Suprapubic skin (tissue), 4 donors: ENCODE measurements around the gene TFAP2D. TPM values are rescaled to one million over a fixed set of nuclear protein-coding genes. Genes with fewer than 3 reads are reported as not detected.

Experiments
- DNase-seq, 2 donors: peaks; one replicate each; pipeline ENCODE4 v3.0.0-alpha.2; 2019; ENCODE audit warnings: low spot score in 2 of 2
- H3K27ac ChIP-seq: fragments of 200-600 bp; sonication (generic); one replicate; pipeline ENCODE4 v1.5.1; 2019
- H3K27me3 ChIP-seq: fragments of 200-600 bp; sonication (generic); one replicate; pipeline ENCODE4 v1.5.1; 2019
- H3K36me3 ChIP-seq: fragments of 200-600 bp; sonication (generic); one replicate; pipeline ENCODE4 v1.5.1; 2019
- H3K4me1 ChIP-seq: fragments of 200-600 bp; sonication (generic); one replicate; pipeline ENCODE4 v1.5.1; 2019
- H3K4me3 ChIP-seq: fragments of 200-600 bp; sonication (generic); one replicate; pipeline ENCODE4 v1.5.1; 2019; ENCODE audit warnings: mild to moderate bottlenecking
- H3K9me3 ChIP-seq: fragments of 200-600 bp; sonication (generic); one replicate; pipeline ENCODE4 v1.5.1; 2019
- CTCF ChIP-seq, 2 donors: fragments of 200-600 bp in 1 of 2; fragments of 450-650 bp in 1 of 2; sonication (generic) in 1 of 2; IDR thresholded peaks; one replicate each; pipeline ENCODE4 v1.5.1; 2016 to 2019; ENCODE audit warnings: antibody characterized with exemption in 2 of 2, mild to moderate bottlenecking in 1 of 2, moderate library complexity in 1 of 2
- EP300 ChIP-seq: sonication (generic); formaldehyde crosslinking; IDR thresholded peaks from one replicate; pipeline ENCODE4 v1.6.1; 2017; ENCODE audit warnings: antibody characterized with exemption
- POLR2A ChIP-seq, 2 donors: fragments of 450-650 bp; IDR thresholded peaks; one replicate each; pipeline ENCODE4 v1.6.1; 2017; ENCODE audit warnings: antibody characterized with exemption in 2 of 2, mild to moderate bottlenecking in 2 of 2, moderate library complexity in 2 of 2
- POLR2AphosphoS5 ChIP-seq, 3 donors: sonication (generic); formaldehyde crosslinking; IDR thresholded peaks; one replicate each; pipeline ENCODE4 v1.6.1; 2017; ENCODE audit warnings: antibody characterized with exemption in 3 of 3
- WGBS: methylation state at CpG from one replicate; pipeline ENCODE4 v1.1.5; 2018; 5-methylcytosine and 5-hydroxymethylcytosine counted together
- total RNA-seq, 4 donors: library from RNA; depleted of rRNA; stranded (reverse); fragments of >200 nt; gene quantifications; one replicate each; pipeline ENCODE4 v1.1.0, GENCODE V29; 2016

Gene TFAP2D
- total RNA-seq, 4 donors from 2014 or later = not detected

- H3K4me3 ChIP-seq = no peak overlapping the region
- no peak for TF ChIP-seq EP300
- no peak for TF ChIP-seq POLR2AphosphoS5 (IDR thresholded peaks at IDR 0.05)
- 72% methylated on average over 4 of the region's 4 CpGs for WGBS
- no peak for DNase-seq
- H3K27ac ChIP-seq = no peak overlapping the region
- H3K9me3 ChIP-seq = no peaks in the 10 kb centered on the region
- no peaks in the 10 kb centered on the region for H3K36me3 ChIP-seq
- H3K4me1 ChIP-seq = no peaks in the 10 kb centered on the region
- H3K27me3 ChIP-seq = no peaks in the 10 kb centered on the region
Observed at GRCh38 chr6:50691814-50692495, 21.4 kb upstream of the TFAP2D start.

- TF ChIP-seq EP300 (no peak), POLR2AphosphoS5 (IDR thresholded peaks at IDR 0.05) (no peak), CTCF (IDR thresholded peaks at IDR 0.05) (no peak), POLR2A (IDR thresholded peaks at IDR 0.05) (no peak)
- no peak for DNase-seq
- H3K9me3 ChIP-seq = no peaks in the 10 kb centered on the region
- H3K4me3 ChIP-seq = no peak overlapping the region
- no peak overlapping the region for H3K27ac ChIP-seq
- H3K27me3 ChIP-seq = no peaks in the 10 kb centered on the region
- H3K36me3 ChIP-seq = no peaks in the 10 kb centered on the region
- no peaks in the 10 kb centered on the region for H3K4me1 ChIP-seq
Observed at GRCh38 chr6:50698546-50698945, 14.8 kb upstream of the TFAP2D start.

- Histone ChIP-seq H3K9me3 (no peaks in the 10 kb centered on the region), H3K27me3 (no peaks in the 10 kb centered on the region), H3K4me1 (no peaks in the 10 kb centered on the region), H3K4me3 (no peak overlapping the region), H3K27ac (no peak overlapping the region), H3K36me3 (no peaks in the 10 kb centered on the region)
- no peak for DNase-seq
- 18% methylated on average over 11 of the region's 11 CpGs for WGBS
- TF ChIP-seq POLR2A (IDR thresholded peaks at IDR 0.05) (no peak), CTCF (IDR thresholded peaks at IDR 0.05) (no peak), EP300 (no peak), POLR2AphosphoS5 (IDR thresholded peaks at IDR 0.05) (no peak)
Observed at GRCh38 chr6:50699051-50699775, 14.1 kb upstream of the TFAP2D start.

- no peaks in the 10 kb centered on the region for H3K36me3 ChIP-seq
- H3K4me1 ChIP-seq = peaks cover 4% of the 10 kb centered on the region
- no peak for TF ChIP-seq EP300
- TF ChIP-seq CTCF (IDR thresholded peaks at IDR 0.05) = no peak
- no peak for TF ChIP-seq POLR2A (IDR thresholded peaks at IDR 0.05)
- TF ChIP-seq POLR2AphosphoS5 (IDR thresholded peaks at IDR 0.05) = no peak
- DNase-seq = no peak
- 3% methylated on average over 20 of the region's 23 CpGs for WGBS
- no peak overlapping the region for H3K27ac ChIP-seq
- no peaks in the 10 kb centered on the region for H3K9me3 ChIP-seq
- H3K4me3 ChIP-seq = no peak overlapping the region
- peaks cover 63% of the 10 kb centered on the region for H3K27me3 ChIP-seq
Observed at GRCh38 chr6:50706575-50706974, 6.8 kb upstream of the TFAP2D start.

GRCh38 chr6:50707191-50707590 is 6.1 kb upstream of the TFAP2D start:
- WGBS = 4% methylated on average over 7 of the region's 7 CpGs
- H3K27me3 ChIP-seq = peaks cover 69% of the 10 kb centered on the region
- H3K27ac ChIP-seq = no peak overlapping the region
- H3K36me3 ChIP-seq = no peaks in the 10 kb centered on the region
- no peak for DNase-seq
- no peak overlapping the region for H3K4me3 ChIP-seq
- H3K4me1 ChIP-seq = peaks cover 4% of the 10 kb centered on the region
- no peaks in the 10 kb centered on the region for H3K9me3 ChIP-seq
- TF ChIP-seq POLR2AphosphoS5 (IDR thresholded peaks at IDR 0.05) = no peak
- no peak for TF ChIP-seq CTCF (IDR thresholded peaks at IDR 0.05)
- no peak for TF ChIP-seq POLR2A (IDR thresholded peaks at IDR 0.05)
- no peak for TF ChIP-seq EP300
